NCI-H2107 treated with DMSO at 0.1 percent for 48 hours (cell line): ENCODE results near the gene CEACAM19.
A peak's percentile ranks its signal among the peaks of the same experiment; 100 is the strongest.

Source experiments
- DNase-seq: peaks from one replicate; lab custom pipeline; 2025; ENCODE audit not compliant: unreplicated experiment; lab: John Stamatoyannopoulos, UW

CEACAM19 gene

GRCh38 chr19:44644402-44645016 is 26.8 kb upstream of the CEACAM19 start:
- DNase-seq, result no peak

- DNase-seq, result no peak
These were observed 25.8 kb upstream of the CEACAM19 start for GRCh38 chr19:44645407-44646048.

GRCh38 chr19:44646049-44646416 is 25.2 kb upstream of the CEACAM19 start:
- no peak for DNase-seq

GRCh38 chr19:44647144-44647543 is 24.1 kb upstream of the CEACAM19 start:
- DNase-seq, result no peak

GRCh38 chr19:44648631-44649251 is 22.5 kb upstream of the CEACAM19 start:
- DNase-seq, result no peak

- DNase-seq, result no peak
These were observed 21.6 kb upstream of the CEACAM19 start for GRCh38 chr19:44649578-44650145.

- no peak for DNase-seq
These were observed 17.9 kb upstream of the CEACAM19 start for GRCh38 chr19:44653343-44653742.

- DNase-seq, result peak; percentile 83
These were observed 17.1 kb upstream of the CEACAM19 start for GRCh38 chr19:44653977-44654774.

GRCh38 chr19:44657211-44657921 is 13.9 kb upstream of the CEACAM19 start:
- DNase-seq, result peak; percentile 7

GRCh38 chr19:44658069-44658733 is 13.1 kb upstream of the CEACAM19 start:
- no peak for DNase-seq

- DNase-seq, result no peak
These were observed 11.2 kb upstream of the CEACAM19 start for GRCh38 chr19:44660081-44660480.

GRCh38 chr19:44661205-44661604 is 10.1 kb upstream of the CEACAM19 start:
- DNase-seq, result no peak

GRCh38 chr19:44661904-44662303 is 9.4 kb upstream of the CEACAM19 start:
- no peak for DNase-seq

GRCh38 chr19:44662691-44663385 is 8.4 kb upstream of the CEACAM19 start:
- DNase-seq, result no peak

GRCh38 chr19:44663996-44664395 is 7.3 kb upstream of the CEACAM19 start:
- DNase-seq, result no peak

- DNase-seq, result no peak
These were observed 6.3 kb upstream of the CEACAM19 start for GRCh38 chr19:44664976-44665375.

GRCh38 chr19:44666852-44667556 is 4.3 kb upstream of the CEACAM19 start:
- no peak for DNase-seq

GRCh38 chr19:44668985-44669764 is 2.1 kb upstream of the CEACAM19 start:
- no peak for DNase-seq
